ENCODE data around the gene TYK2. TPM values are rescaled to one million over a fixed set of nuclear protein-coding genes. Genes with fewer than 3 reads are reported as not detected.
A peak's percentile ranks its signal among the peaks of the same experiment; 100 is the strongest.

The TYK2 gene
- total and polyA plus RNA-seq, 2 of the 13 experiments (the other 11 are each of a cell fraction or from before 2014, with no cell fraction given): 38.8 to 60.1 TPM

- TF ChIP-seq, protein P1, sequence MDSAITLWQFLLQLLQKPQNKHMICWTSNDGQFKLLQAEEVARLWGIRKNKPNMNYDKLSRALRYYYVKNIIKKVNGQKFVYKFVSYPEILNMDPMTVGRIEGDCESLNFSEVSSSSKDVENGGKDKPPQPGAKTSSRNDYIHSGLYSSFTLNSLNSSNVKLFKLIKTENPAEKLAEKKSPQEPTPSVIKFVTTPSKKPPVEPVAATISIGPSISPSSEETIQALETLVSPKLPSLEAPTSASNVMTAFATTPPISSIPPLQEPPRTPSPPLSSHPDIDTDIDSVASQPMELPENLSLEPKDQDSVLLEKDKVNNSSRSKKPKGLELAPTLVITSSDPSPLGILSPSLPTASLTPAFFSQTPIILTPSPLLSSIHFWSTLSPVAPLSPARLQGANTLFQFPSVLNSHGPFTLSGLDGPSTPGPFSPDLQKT (CRISPR knock-in tag; IDR thresholded peaks at IDR 0.05; ENCODE audit: borderline replicate concordance): no peak
- TF ChIP-seq ZSCAN12 (CRISPR knock-in tag; IDR thresholded peaks at IDR 0.05) (no peak), U2AF1 (optimal IDR thresholded peaks at IDR 0.05; ENCODE audit: low read depth, low read length) (no peak), SOX6 (IDR thresholded peaks at IDR 0.05) (no peak), SOX6 (CRISPR knock-in tag; IDR thresholded peaks at IDR 0.05) (no peak)
These were observed 35.6 kb downstream of the TYK2 start (continued) for GRCh38 chr19:10344780-10345179.

DNA sequence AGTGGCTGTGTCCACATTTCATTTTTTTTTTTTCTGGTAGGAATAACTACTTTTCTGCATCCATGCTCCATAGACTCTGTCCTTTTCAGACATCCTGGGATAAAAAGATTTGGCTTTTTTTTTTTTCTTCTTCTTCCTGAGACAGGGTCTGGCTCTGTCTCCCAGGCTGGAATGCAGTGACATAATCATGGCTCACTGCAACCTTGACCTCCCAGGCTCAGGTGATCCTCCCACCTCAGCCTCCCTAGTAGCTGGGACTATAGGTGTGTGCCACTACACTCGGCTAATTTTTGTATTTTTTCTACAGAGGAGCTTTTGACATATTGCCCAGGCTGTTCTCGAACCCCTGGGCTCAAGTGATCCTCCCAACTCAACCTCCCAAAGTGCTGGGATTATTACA is 36.9 kb downstream of the TYK2 start:
- Histone ChIP-seq H3K4me1 (ENCODE audit: insufficient read depth, low read length) (peaks cover 45% of the 10 kb centered on the region), H3K4me2 (ENCODE audit: low read depth, low read length) (no peak overlapping the region)
- no peak for ATAC-seq
- peak; percentile 87 for TF ChIP-seq TEAD3 (CRISPR knock-in tag; optimal IDR thresholded peaks at IDR 0.05; ENCODE audit: borderline replicate concordance)
- TF ChIP-seq ZBTB38 (CRISPR knock-in tag; IDR thresholded peaks at IDR 0.05): no peak
- TF ChIP-seq, protein P2, sequence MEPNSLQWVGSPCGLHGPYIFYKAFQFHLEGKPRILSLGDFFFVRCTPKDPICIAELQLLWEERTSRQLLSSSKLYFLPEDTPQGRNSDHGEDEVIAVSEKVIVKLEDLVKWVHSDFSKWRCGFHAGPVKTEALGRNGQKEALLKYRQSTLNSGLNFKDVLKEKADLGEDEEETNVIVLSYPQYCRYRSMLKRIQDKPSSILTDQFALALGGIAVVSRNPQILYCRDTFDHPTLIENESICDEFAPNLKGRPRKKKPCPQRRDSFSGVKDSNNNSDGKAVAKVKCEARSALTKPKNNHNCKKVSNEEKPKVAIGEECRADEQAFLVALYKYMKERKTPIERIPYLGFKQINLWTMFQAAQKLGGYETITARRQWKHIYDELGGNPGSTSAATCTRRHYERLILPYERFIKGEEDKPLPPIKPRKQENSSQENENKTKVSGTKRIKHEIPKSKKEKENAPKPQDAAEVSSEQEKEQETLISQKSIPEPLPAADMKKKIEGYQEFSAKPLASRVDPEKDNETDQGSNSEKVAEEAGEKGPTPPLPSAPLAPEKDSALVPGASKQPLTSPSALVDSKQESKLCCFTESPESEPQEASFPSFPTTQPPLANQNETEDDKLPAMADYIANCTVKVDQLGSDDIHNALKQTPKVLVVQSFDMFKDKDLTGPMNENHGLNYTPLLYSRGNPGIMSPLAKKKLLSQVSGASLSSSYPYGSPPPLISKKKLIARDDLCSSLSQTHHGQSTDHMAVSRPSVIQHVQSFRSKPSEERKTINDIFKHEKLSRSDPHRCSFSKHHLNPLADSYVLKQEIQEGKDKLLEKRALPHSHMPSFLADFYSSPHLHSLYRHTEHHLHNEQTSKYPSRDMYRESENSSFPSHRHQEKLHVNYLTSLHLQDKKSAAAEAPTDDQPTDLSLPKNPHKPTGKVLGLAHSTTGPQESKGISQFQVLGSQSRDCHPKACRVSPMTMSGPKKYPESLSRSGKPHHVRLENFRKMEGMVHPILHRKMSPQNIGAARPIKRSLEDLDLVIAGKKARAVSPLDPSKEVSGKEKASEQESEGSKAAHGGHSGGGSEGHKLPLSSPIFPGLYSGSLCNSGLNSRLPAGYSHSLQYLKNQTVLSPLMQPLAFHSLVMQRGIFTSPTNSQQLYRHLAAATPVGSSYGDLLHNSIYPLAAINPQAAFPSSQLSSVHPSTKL (CRISPR knock-in tag; IDR thresholded peaks at IDR 0.05): 0 out of 2 replicates have a peak, but pooled peaks have one; percentile 15
- TF ChIP-seq, protein P3, sequence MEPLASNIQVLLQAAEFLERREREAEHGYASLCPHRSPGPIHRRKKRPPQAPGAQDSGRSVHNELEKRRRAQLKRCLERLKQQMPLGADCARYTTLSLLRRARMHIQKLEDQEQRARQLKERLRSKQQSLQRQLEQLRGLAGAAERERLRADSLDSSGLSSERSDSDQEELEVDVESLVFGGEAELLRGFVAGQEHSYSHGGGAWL (CRISPR knock-in tag; IDR thresholded peaks at IDR 0.05): no peak
- TF ChIP-seq PHF8 (CRISPR knock-in tag; IDR thresholded peaks at IDR 0.05): no peak
- no peak for TF ChIP-seq RNF2 (conservative IDR thresholded peaks at IDR 0.05; ENCODE audit: low read depth)
- peak; percentile 68; the same call in 1 of the 2 replicates for TF ChIP-seq THRA (CRISPR knock-in tag; IDR thresholded peaks at IDR 0.05; ENCODE audit: borderline replicate concordance)
- no peak for TF ChIP-seq NFATC3 (CRISPR knock-in tag; IDR thresholded peaks at IDR 0.05)
- no peak for TF ChIP-seq ZNF274 (CRISPR knock-in tag; IDR thresholded peaks at IDR 0.05)
- TF ChIP-seq RARA (CRISPR knock-in tag; IDR thresholded peaks at IDR 0.05): peak; percentile 75
- no peak for TF ChIP-seq ZNF333 (CRISPR knock-in tag; IDR thresholded peaks at IDR 0.05; ENCODE audit: borderline replicate concordance)
- peak; percentile 43; the same call in 1 of the 2 replicates for TF ChIP-seq NR2F6 (IDR thresholded peaks at IDR 0.05)
- peak; percentile 78 for TF ChIP-seq NR2F6 (CRISPR knock-in tag; IDR thresholded peaks at IDR 0.05)
- TF ChIP-seq SYNCRIP (IDR thresholded peaks at IDR 0.05; ENCODE audit: insufficient read depth, low read depth, low read length): no peak
- no peak for TF ChIP-seq ZNF343 (CRISPR knock-in tag; IDR thresholded peaks at IDR 0.05)

More for the DNA sequence above, 36.9 kb downstream of the TYK2 start:
- no peaks in the 10 kb centered on the region for H4K20me1 ChIP-seq (ENCODE audit: insufficient read depth, low read length)
- WGBS (ENCODE audit: low lambda C conversion rate): 0% methylated on average over 2 of the region's 2 CpGs
- POLR2A ChIA-PET: interaction anchor here (1.7 to 6.5 kb wide), 3 partner anchors 9 to 37 kb away, joined by 5 to 38 read pairs (median 6); partner anchors contain the start of genes RAVER1 and TYK2
- peaks cover 1 to 2% of the 10 kb centered on the region in 2 experiments; a peak in 2 of 5 replicates for H3K27me3 ChIP-seq (ENCODE audit: control insufficient read depth in 1 of 2, insufficient read depth in 2 of 2, low read length in 2 of 2)
- in situ Hi-C loops (cut with HindIII; ENCODE audit: extremely low pct_ligation_motif_present, low pct_unique_long_range_greater_than_20kb) (no loop called here), intact Hi-C loops (cut with micrococcal nuclease; ENCODE audit: unreplicated experiment) (no loop called here)
- no peak overlapping the region for H3K4me3 ChIP-seq (replicated peaks in 1 of 3; ENCODE audit: insufficient read depth in 1 of 3, low read depth in 2 of 3, low read length in 3 of 3)
- no peak for FAIRE-seq
- CTCF ChIA-PET (ENCODE audit: low intra/inter-chr PET ratio, low total read pairs): no interaction called here
- no peaks in the 10 kb centered on the region for H3K36me3 ChIP-seq (replicated peaks in 1 of 2; ENCODE audit: control insufficient read depth in 1 of 2, insufficient read depth in 2 of 2, low read length in 2 of 2)
- H3K79me2 ChIP-seq (ENCODE audit: insufficient read depth, low read length): no peaks in the 10 kb centered on the region
- no peak overlapping the region for H2AFZ ChIP-seq (ENCODE audit: low read length)
- no peak overlapping the region for H3K9ac ChIP-seq (ENCODE audit: insufficient read depth, low read depth, low read length)
- BruUV-seq (replicated peaks): no TSS peak
- no peak overlapping the region for H3K27ac ChIP-seq (ENCODE audit: extremely low read length, insufficient read depth, low read length)
- no peaks in the 10 kb centered on the region for H3K9me3 ChIP-seq (ENCODE audit: low read length)
- no peak for DNase-seq (ENCODE audit: low spot score)
